Measurements from ENCODE around the gene THRSP. TPM values are rescaled to one million over a fixed set of nuclear protein-coding genes. Genes with fewer than 3 reads are reported as not detected.
"Not testable (repeated sequence)": the region's sequence is repeated elsewhere in the genome, so short reads cannot be mapped to it uniquely, and the experiment has no call there.

Gene THRSP
- total RNA-seq, 1 donor from 2014 or later = not detected

DNA sequence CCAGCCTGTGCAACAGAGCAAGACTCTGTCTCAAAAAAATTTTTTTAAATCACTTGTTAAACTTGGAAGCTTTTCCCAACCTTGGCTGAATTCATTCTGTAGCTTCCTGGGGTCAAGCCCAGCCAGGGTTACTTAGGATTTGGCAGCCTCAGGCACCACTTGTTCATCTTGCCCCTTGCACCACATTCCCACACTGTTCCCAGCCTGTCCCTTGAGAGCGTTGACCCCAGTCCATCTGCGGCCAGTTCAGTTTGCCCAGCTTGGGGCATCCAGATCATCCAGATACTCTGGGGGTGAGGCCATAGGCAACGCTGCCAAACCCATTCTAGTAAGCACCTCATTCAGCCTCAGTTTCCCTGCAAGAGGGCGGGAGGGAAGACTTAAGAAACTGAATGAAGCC lies 8.7 kb upstream of the THRSP start:
- DNase-seq (ENCODE audit: low spot score) = no peak
- Mint-ChIP-seq H3K9me3 (ENCODE audit: low read depth) (no peaks in the 10 kb centered on the region), H3K27ac (ENCODE audit: unreplicated experiment) (no peak overlapping the region), H3K4me3 (ENCODE audit: unreplicated experiment) (no peak overlapping the region), H3K36me3 (ENCODE audit: low read depth) (no peaks in the 10 kb centered on the region), H3K27me3 (ENCODE audit: low read depth) (no peaks in the 10 kb centered on the region), H3K4me1 (ENCODE audit: low read depth) (peaks cover 16% of the 10 kb centered on the region)
- TF ChIP-seq, protein P1, sequence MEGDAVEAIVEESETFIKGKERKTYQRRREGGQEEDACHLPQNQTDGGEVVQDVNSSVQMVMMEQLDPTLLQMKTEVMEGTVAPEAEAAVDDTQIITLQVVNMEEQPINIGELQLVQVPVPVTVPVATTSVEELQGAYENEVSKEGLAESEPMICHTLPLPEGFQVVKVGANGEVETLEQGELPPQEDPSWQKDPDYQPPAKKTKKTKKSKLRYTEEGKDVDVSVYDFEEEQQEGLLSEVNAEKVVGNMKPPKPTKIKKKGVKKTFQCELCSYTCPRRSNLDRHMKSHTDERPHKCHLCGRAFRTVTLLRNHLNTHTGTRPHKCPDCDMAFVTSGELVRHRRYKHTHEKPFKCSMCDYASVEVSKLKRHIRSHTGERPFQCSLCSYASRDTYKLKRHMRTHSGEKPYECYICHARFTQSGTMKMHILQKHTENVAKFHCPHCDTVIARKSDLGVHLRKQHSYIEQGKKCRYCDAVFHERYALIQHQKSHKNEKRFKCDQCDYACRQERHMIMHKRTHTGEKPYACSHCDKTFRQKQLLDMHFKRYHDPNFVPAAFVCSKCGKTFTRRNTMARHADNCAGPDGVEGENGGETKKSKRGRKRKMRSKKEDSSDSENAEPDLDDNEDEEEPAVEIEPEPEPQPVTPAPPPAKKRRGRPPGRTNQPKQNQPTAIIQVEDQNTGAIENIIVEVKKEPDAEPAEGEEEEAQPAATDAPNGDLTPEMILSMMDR (IDR thresholded peaks at IDR 0.05) = no peak

DNA sequence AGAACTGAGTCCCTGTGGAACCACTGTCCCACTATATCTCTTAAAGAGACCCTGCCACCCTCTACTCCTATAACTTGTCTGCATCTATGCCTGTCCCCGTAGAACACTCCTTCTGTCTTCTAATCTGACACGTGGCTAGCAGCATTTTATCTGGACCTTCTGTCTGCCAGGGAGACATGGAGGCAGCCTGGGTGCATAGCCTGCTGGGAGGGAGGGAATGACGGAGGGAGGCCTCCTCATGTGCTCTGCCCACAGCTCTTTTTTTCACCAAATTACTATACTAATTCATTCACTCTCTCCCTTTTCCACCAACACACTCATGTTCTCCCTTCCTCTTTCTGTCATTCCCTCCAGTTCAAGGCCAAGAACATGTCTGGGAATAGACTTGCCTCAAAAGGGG lies 7.6 kb upstream of the THRSP start:
- DNase-seq (ENCODE audit: low spot score) = no peak
- no peaks in the 10 kb centered on the region for H3K36me3 Mint-ChIP-seq (ENCODE audit: low read depth)
- H3K9me3 Mint-ChIP-seq (ENCODE audit: low read depth) = no peaks in the 10 kb centered on the region
- TF ChIP-seq, protein P1 (IDR thresholded peaks at IDR 0.05) = no peak
- peaks cover 11% of the 10 kb centered on the region for H3K4me1 Mint-ChIP-seq (ENCODE audit: low read depth)
- H3K27me3 Mint-ChIP-seq (ENCODE audit: low read depth) = no peaks in the 10 kb centered on the region
- no peak overlapping the region for H3K27ac Mint-ChIP-seq (ENCODE audit: unreplicated experiment)
- H3K4me3 Mint-ChIP-seq (ENCODE audit: unreplicated experiment) = no peak overlapping the region

DNA sequence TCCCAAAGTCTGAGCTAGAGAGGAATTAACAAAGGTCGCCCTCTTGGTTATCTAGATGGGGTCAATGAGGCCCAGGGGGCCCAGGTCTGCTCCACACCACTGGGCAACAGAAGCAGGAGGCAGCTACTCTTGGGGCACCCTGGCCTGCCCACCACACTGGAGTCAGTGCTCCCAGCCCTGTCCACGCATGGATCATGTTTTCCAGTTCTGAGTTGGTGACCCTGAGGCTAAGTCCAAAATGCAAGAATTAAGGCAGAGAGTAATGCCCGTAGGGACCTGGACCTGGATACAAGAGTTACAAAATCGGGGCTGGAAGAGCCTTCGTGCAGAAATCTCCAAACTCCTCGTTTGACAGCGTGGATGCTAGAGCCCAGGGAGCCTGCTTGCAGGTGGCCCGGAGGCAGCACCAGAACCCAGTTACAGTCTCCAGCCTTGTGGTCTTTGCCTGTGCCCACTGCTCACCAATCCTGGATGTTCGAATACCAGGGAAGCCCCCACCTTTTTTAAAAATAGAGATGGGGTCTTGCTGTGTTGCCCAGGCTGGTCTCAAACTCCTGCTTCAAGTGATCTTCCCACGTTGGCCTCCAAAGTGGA lies 6.1 kb upstream of the THRSP start:
- Mint-ChIP-seq H3K27me3 (ENCODE audit: low read depth) (no peaks in the 10 kb centered on the region), H3K4me1 (ENCODE audit: low read depth) (peaks cover 12% of the 10 kb centered on the region), H3K9me3 (ENCODE audit: low read depth) (no peaks in the 10 kb centered on the region), H3K4me3 (ENCODE audit: unreplicated experiment) (no peak overlapping the region), H3K27ac (ENCODE audit: unreplicated experiment) (no peak overlapping the region), H3K36me3 (ENCODE audit: low read depth) (no peaks in the 10 kb centered on the region)
- TF ChIP-seq, protein P1 (IDR thresholded peaks at IDR 0.05) = no peak
- DNase-seq (ENCODE audit: low spot score) = no peak

DNA sequence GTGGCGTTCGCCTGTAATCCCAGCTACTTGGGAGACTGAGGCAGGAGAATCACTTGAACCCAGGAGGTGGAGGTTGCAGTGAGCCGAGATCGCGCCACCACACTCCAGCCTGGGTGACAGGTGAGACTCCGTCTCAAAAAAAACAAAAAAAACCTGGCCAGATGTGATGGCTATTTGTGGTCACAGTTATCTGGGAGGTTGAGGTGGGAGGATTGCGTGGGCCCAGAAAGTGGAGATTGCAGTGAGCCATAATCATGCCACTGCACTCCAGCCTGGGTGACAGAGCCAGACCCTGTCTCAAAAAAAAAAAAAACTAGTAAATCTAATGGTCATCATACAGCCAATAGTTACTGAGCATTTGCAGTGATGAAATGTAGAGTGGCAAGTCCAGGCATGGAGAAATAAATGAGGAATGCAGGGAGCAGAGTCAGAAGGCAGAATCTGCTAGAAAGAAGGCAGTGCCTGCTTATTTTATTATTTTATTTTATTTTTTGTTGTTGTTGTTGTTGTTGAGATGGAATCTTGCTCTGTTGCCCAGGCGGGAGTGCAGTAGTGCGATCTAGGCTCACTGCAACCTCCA lies 3.8 kb upstream of the THRSP start:
- H3K4me3 Mint-ChIP-seq (ENCODE audit: unreplicated experiment); H3K27me3 Mint-ChIP-seq (ENCODE audit: low read depth); DNase-seq (ENCODE audit: low spot score); H3K36me3 Mint-ChIP-seq (ENCODE audit: low read depth); H3K27ac Mint-ChIP-seq (ENCODE audit: unreplicated experiment); H3K9me3 Mint-ChIP-seq (ENCODE audit: low read depth): not testable (repeated sequence)
- H3K4me1 Mint-ChIP-seq (ENCODE audit: low read depth) = peaks cover 12% of the 10 kb centered on the region

DNA sequence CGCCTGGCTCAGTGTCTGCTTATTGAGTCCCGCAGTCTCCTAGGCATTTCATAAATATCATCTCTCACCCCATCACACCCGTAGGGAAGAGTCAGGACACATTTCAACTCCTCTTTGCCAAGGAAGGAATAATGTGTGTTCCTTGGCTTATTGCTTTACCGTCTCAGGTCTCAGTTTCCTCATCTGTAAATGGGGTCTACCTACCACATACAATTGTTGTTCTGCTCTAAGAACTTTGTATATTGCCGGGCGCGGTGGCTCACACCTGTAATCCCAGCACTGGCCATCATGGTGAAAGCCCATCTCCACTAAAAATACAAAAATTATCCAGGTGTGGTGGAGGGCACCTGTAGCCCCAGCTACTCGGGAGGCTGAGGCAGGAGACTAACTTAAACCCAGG lies 3.1 kb upstream of the THRSP start:
- H3K36me3 Mint-ChIP-seq (ENCODE audit: low read depth) = no peaks in the 10 kb centered on the region
- no peak overlapping the region for H3K4me3 Mint-ChIP-seq (ENCODE audit: unreplicated experiment)
- no peaks in the 10 kb centered on the region for H3K27me3 Mint-ChIP-seq (ENCODE audit: low read depth)
- TF ChIP-seq, protein P1 (IDR thresholded peaks at IDR 0.05) = no peak
- H3K9me3 Mint-ChIP-seq (ENCODE audit: low read depth) = no peaks in the 10 kb centered on the region
- H3K4me1 Mint-ChIP-seq (ENCODE audit: low read depth) = peaks cover 12% of the 10 kb centered on the region
- H3K27ac Mint-ChIP-seq (ENCODE audit: unreplicated experiment) = no peak overlapping the region
- no peak for DNase-seq (ENCODE audit: low spot score)
